ENCODE measurements around the gene FBXL16.

DNA sequence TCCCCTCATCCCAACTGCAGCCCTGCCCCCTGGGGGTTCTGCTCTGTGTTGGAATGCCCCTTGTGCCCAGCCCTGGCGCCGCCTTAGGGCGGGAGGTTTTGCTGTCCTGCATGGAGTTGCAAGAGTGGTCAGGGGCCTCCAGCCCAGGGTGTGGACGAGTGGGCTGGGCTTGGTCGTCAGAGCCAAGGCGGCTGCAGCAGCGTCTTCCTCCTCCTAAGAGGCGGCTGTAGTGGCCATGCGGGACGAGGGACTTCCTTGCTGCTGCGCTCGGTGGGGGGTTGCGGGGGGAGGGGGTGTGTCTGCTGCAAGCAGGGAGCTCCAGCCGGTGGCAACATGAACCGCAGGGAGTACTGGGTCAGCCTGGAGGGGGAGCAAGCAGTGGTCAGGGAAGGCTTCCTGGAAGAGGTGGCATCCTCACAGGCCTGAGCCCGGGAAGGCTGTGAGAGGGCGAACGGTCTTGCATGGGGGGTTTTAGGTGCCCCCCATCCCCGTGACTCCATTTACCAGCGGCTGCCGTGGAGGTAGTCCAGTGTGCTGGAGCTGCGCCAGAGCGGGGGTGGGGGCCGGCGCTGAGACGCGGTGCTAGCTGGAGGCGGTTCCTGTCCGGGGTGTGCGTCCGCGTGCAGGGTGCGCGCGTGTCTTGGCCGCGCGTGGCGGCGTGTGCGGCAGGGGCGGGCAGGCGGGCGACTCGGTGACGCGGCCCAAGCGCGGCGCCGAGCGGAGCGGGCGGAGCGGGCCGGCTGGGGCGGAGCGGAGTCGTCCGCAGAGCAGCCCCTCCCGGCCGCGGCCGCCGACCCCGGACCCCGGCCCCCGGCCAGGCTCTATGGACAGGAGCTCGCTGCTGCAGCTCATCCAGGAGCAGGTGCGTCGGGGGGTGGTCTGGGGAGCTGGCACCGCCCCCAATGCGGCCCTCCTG, 30.4 kb downstream of the FBXL16 start, which contains the start of gene RHBDL1:
- TF ChIP-seq, protein P1, sequence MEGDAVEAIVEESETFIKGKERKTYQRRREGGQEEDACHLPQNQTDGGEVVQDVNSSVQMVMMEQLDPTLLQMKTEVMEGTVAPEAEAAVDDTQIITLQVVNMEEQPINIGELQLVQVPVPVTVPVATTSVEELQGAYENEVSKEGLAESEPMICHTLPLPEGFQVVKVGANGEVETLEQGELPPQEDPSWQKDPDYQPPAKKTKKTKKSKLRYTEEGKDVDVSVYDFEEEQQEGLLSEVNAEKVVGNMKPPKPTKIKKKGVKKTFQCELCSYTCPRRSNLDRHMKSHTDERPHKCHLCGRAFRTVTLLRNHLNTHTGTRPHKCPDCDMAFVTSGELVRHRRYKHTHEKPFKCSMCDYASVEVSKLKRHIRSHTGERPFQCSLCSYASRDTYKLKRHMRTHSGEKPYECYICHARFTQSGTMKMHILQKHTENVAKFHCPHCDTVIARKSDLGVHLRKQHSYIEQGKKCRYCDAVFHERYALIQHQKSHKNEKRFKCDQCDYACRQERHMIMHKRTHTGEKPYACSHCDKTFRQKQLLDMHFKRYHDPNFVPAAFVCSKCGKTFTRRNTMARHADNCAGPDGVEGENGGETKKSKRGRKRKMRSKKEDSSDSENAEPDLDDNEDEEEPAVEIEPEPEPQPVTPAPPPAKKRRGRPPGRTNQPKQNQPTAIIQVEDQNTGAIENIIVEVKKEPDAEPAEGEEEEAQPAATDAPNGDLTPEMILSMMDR (IDR thresholded peaks at IDR 0.05), result no peak
- no peak for TF ChIP-seq POLR2A (IDR thresholded peaks at IDR 0.05)

All from right lobe of liver (tissue), 4 donors.